Hematopoietic multipotent progenitor cell treated with erythropoietin and hydrocortisone succinate and interleukin-3 and kit ligand, for 6 days (in vitro differentiated cells): Measurements from ENCODE around the gene ZNF385C.

Experiments used
- DNase-seq: peaks from one replicate; pipeline ENCODE4 v3.0.0-alpha.2; 2015

ZNF385C gene

GRCh38 chr17:42122371-42123303 is 24.4 kb upstream of the ZNF385C start, which contains the start of gene HSPB9:
Gene HSPB9 (plus strand): TSS chr17:42122804. CDS start chr17:42122851, 47 bp downstream.
- no peak for DNase-seq

GRCh38 chr17:42120770-42121769 is 22.8 kb upstream of the ZNF385C start, which contains the start of gene KAT2A:
Gene KAT2A (minus strand): TSS chr17:42121367. CDS start chr17:42121304, 63 bp downstream.
- peak; percentile 93 for DNase-seq

- peak; percentile 64 for DNase-seq
These were observed 22.0 kb upstream of the ZNF385C start for GRCh38 chr17:42120161-42120769.

- no peak for DNase-seq
These were observed 21.0 kb upstream of the ZNF385C start for GRCh38 chr17:42119301-42119700.

- peak; percentile 75 for DNase-seq
These were observed 20.3 kb upstream of the ZNF385C start for GRCh38 chr17:42118545-42118944.

GRCh38 chr17:42118126-42118510 is 19.8 kb upstream of the ZNF385C start:
- no peak for DNase-seq

GRCh38 chr17:42117397-42118125 is 19.3 kb upstream of the ZNF385C start:
- DNase-seq, result no peak

- DNase-seq, result peak; percentile 94
These were observed 18.6 kb upstream of the ZNF385C start for GRCh38 chr17:42116705-42117396.

GRCh38 chr17:42114118-42114517 is 15.8 kb upstream of the ZNF385C start:
- no peak for DNase-seq

- no peak for DNase-seq
These were observed 15.2 kb upstream of the ZNF385C start for GRCh38 chr17:42113293-42114069.

- DNase-seq, result peak; percentile 96
These were observed 14.4 kb upstream of the ZNF385C start, which contains the start of gene DHX58 for GRCh38 chr17:42112552-42113176. Gene DHX58 (minus strand): TSS chr17:42112714. CDS start chr17:42111892, 822 bp downstream.

GRCh38 chr17:42111871-42112551 is 13.7 kb upstream of the ZNF385C start:
- peak; percentile 48 for DNase-seq

- DNase-seq, result no peak
These were observed 13.0 kb upstream of the ZNF385C start for GRCh38 chr17:42111265-42111636.

- no peak for DNase-seq
These were observed 12.3 kb upstream of the ZNF385C start for GRCh38 chr17:42110301-42111264.

- no peak for DNase-seq
These were observed 10.8 kb upstream of the ZNF385C start for GRCh38 chr17:42109086-42109485.

- DNase-seq, result peak; percentile 96
These were observed 9.6 kb upstream of the ZNF385C start for GRCh38 chr17:42107597-42108576.

- no peak for DNase-seq
These were observed 8.9 kb upstream of the ZNF385C start for GRCh38 chr17:42107124-42107523.
